ENCODE measurements around the gene CEP295NL.

Gene CEP295NL

DNA sequence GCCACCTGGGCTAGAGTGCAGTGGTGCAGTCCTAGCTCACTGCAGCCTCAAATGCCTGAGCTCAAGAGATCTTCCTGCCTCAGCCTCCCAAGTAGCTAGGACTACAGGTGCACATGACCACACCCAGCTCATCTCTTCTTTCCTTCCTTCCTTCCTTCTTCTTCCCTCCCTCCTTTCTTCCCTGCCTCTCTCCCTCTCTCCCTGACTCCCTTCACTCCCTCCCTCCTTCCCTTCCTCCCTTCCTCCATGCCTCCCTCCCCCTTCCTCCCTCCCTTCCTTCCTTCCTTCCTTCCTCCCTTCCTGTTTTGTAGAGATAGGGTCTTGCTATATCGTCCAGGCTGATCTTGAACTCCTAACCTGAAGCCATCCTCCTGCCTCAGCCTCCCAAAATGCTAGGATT is 38.9 kb downstream of the CEP295NL start:
- peaks cover 2% of the 10 kb centered on the region; the same call in 1 of the 2 replicates for H3K36me3 ChIP-seq (replicated peaks; ENCODE audit: insufficient read depth, low read length)
- no peaks in the 10 kb centered on the region for H3K27me3 ChIP-seq (replicated peaks; ENCODE audit: insufficient read depth, low read length)
- no peak for TF ChIP-seq EZH2 (optimal IDR thresholded peaks at IDR 0.05; ENCODE audit: low read depth, low read length)
- TF ChIP-seq EZH2phosphoT487 (IDR thresholded peaks at IDR 0.05; ENCODE audit: low read length), result no peak
- TF ChIP-seq, protein P1, sequence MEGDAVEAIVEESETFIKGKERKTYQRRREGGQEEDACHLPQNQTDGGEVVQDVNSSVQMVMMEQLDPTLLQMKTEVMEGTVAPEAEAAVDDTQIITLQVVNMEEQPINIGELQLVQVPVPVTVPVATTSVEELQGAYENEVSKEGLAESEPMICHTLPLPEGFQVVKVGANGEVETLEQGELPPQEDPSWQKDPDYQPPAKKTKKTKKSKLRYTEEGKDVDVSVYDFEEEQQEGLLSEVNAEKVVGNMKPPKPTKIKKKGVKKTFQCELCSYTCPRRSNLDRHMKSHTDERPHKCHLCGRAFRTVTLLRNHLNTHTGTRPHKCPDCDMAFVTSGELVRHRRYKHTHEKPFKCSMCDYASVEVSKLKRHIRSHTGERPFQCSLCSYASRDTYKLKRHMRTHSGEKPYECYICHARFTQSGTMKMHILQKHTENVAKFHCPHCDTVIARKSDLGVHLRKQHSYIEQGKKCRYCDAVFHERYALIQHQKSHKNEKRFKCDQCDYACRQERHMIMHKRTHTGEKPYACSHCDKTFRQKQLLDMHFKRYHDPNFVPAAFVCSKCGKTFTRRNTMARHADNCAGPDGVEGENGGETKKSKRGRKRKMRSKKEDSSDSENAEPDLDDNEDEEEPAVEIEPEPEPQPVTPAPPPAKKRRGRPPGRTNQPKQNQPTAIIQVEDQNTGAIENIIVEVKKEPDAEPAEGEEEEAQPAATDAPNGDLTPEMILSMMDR (IDR thresholded peaks at IDR 0.05; ENCODE audit: low read length), result no peak
- H3F3A ChIP-seq (ENCODE audit: insufficient read depth, low read length), result 0 out of 2 replicates have a peak, but pooled peaks cover 8% of the 10 kb centered on the region
- H3K79me2 ChIP-seq (ENCODE audit: low read length), result peaks cover 35% of the 10 kb centered on the region
- DNase-seq, result no peak
- no peak overlapping the region for H3K9ac ChIP-seq (ENCODE audit: low read length)
- no peak overlapping the region for H3K4me2 ChIP-seq (ENCODE audit: low read depth, low read length)
- H3K4me3 ChIP-seq (ENCODE audit: low read length), result no peak overlapping the region
- H4K20me1 ChIP-seq (ENCODE audit: insufficient read depth, low read length), result no peaks in the 10 kb centered on the region
- no peaks in the 10 kb centered on the region for H3K9me3 ChIP-seq (replicated peaks; ENCODE audit: insufficient read depth, low read length)
- no peak overlapping the region for H2AFZ ChIP-seq (ENCODE audit: low read length)
- no peaks in the 10 kb centered on the region for H3K9me2 ChIP-seq (replicated peaks; ENCODE audit: insufficient read depth, low read length)
- H3K27ac ChIP-seq (ENCODE audit: low read length), result no peak overlapping the region
- H3K4me1 ChIP-seq (ENCODE audit: low read length), result no peaks in the 10 kb centered on the region

DNA sequence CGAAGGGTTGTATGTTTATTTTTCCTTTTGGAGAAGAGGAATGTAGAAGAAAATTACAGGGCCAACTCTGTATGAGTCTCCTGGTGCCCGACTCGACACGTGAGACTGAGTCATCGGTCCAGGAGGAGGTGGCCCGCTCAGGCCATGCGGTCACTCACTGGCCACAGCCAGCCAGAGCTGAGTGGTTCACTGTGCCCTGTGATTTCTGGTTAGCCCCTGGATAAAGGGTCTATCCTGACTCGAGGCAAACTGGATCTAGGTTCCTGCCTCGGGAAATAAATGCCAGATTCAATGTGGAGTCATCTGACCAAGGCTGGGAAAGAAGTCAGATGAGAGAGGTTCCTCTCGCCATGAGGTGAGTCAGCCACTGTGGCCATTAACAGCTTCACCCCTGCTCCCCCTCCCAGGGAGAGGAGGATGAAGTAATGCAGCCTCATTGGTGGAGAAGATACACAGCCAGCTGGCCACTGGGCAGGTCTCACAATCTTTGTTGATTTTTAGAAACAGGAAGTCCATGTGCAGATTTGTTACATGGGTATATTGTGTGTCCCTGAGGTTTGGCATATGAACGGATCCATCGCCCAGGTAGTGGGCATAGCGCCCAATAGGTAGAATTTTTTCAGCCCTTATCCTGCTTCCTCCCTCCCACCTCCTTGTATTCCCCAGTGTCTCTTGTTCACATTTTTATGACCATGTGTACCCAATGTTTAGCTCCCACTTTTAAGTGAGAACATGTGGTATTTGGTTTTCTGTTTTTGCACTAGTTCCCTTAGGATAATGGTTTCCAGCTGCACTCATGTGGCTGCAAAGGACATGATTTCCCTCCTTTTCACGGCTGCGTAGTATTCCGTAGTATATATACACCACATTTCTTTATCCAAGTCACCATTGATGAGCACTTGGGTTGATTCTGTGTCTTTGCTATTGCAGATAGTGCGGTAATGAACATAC is 40.7 kb downstream of the CEP295NL start:
- Histone ChIP-seq H3K27me3 (replicated peaks; ENCODE audit: insufficient read depth, low read length) (no peaks in the 10 kb centered on the region), H3K9me2 (replicated peaks; ENCODE audit: insufficient read depth, low read length) (no peaks in the 10 kb centered on the region), H3K9me3 (replicated peaks; ENCODE audit: insufficient read depth, low read length) (no peaks in the 10 kb centered on the region), H3K9ac (ENCODE audit: low read length) (no peak overlapping the region), H4K20me1 (ENCODE audit: insufficient read depth, low read length) (no peaks in the 10 kb centered on the region), H3K36me3 (replicated peaks; ENCODE audit: insufficient read depth, low read length) (no peaks in the 10 kb centered on the region; the same call in 1 of the 2 replicates), H3K4me1 (ENCODE audit: low read length) (no peaks in the 10 kb centered on the region), H3K79me2 (ENCODE audit: low read length) (peaks cover 28% of the 10 kb centered on the region), H3K4me3 (ENCODE audit: low read length) (no peak overlapping the region), H3K4me2 (ENCODE audit: low read depth, low read length) (no peak overlapping the region), H3F3A (ENCODE audit: insufficient read depth, low read length) (0 out of 2 replicates have a peak, but pooled peaks cover 8% of the 10 kb centered on the region), H2AFZ (ENCODE audit: low read length) (no peak overlapping the region), H3K27ac (ENCODE audit: low read length) (no peak overlapping the region)
- no peak for TF ChIP-seq EZH2phosphoT487 (IDR thresholded peaks at IDR 0.05; ENCODE audit: low read length)
- no peak for TF ChIP-seq EZH2 (optimal IDR thresholded peaks at IDR 0.05; ENCODE audit: low read depth, low read length)
- TF ChIP-seq, protein P1 (IDR thresholded peaks at IDR 0.05; ENCODE audit: low read length), result no peak
- no peak for DNase-seq

DNA sequence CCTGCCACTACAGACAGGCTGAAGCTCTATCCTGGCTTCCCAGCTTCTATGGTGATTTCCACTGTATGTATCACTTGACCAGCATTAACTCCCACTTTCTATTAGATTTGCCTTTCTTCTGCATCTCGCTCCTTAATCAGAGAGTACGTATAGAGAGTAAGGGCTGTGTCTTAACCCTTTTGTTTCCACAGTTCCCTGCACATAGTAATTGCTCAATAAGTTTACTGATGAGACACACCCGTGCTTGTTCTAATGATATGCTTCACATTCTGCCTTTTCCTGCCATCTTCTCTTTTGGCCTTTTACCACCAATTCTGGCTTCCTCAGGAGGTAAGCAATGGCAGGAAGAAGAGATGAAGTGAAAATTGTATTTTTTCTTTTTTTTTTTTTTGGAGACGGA is 41.8 kb downstream of the CEP295NL start:
- H3K9me3 ChIP-seq (replicated peaks; ENCODE audit: insufficient read depth, low read length), result no peaks in the 10 kb centered on the region
- no peak overlapping the region for H3K4me2 ChIP-seq (ENCODE audit: low read depth, low read length)
- no peak overlapping the region for H3K9ac ChIP-seq (ENCODE audit: low read length)
- H3K27me3 ChIP-seq (replicated peaks; ENCODE audit: insufficient read depth, low read length), result no peaks in the 10 kb centered on the region
- no peaks in the 10 kb centered on the region for H4K20me1 ChIP-seq (ENCODE audit: insufficient read depth, low read length)
- H2AFZ ChIP-seq (ENCODE audit: low read length), result no peak overlapping the region
- H3K4me1 ChIP-seq (ENCODE audit: low read length), result no peaks in the 10 kb centered on the region
- peaks cover 28% of the 10 kb centered on the region for H3K79me2 ChIP-seq (ENCODE audit: low read length)
- TF ChIP-seq, protein P1 (IDR thresholded peaks at IDR 0.05; ENCODE audit: low read length), result no peak
- TF ChIP-seq EZH2phosphoT487 (IDR thresholded peaks at IDR 0.05; ENCODE audit: low read length) (no peak), EZH2 (optimal IDR thresholded peaks at IDR 0.05; ENCODE audit: low read depth, low read length) (no peak)
- no peak for DNase-seq
- no peaks in the 10 kb centered on the region for H3K9me2 ChIP-seq (replicated peaks; ENCODE audit: insufficient read depth, low read length)
- H3F3A ChIP-seq (ENCODE audit: insufficient read depth, low read length), result 0 out of 2 replicates have a peak, but pooled peaks cover 3% of the 10 kb centered on the region
- no peak overlapping the region for H3K27ac ChIP-seq (ENCODE audit: low read length)
- H3K36me3 ChIP-seq (replicated peaks; ENCODE audit: insufficient read depth, low read length), result no peaks in the 10 kb centered on the region; the same call in 1 of the 2 replicates
- no peak overlapping the region for H3K4me3 ChIP-seq (ENCODE audit: low read length)

All from MM.1S (cell line).